Measurements from ENCODE around the gene VPS25. TPM values are rescaled to one million over a fixed set of nuclear protein-coding genes. Genes with fewer than 3 reads are reported as not detected.

VPS25 gene
- total and polyA plus RNA-seq, 9 of the 15 experiments (the other 6 are each of a cell fraction or from before 2014, with no cell fraction given): 123 to 352 (median 180) TPM

GRCh38 chr17:42775534-42776098, 2.4 kb downstream of the VPS25 start (continued):
- TF ChIP-seq ZBTB17 (CRISPR knock-in tag; IDR thresholded peaks at IDR 0.05): no peak
- 0 out of 2 replicates have a peak, but pooled peaks have one; percentile 12 for TF ChIP-seq MYC (IDR thresholded peaks at IDR 0.05; ENCODE audit: low read depth, low read length)
- TF ChIP-seq MYC (CRISPR knock-in tag; IDR thresholded peaks at IDR 0.05; ENCODE audit: borderline replicate concordance, low read depth): no peak
- no peak for TF ChIP-seq ZNF184 (CRISPR knock-in tag; IDR thresholded peaks at IDR 0.05)
- peak; percentile 39 for TF ChIP-seq EGR1 (conservative IDR thresholded peaks at IDR 0.05)
- TF ChIP-seq GABPA (tag; conservative IDR thresholded peaks at IDR 0.05; ENCODE audit: low read depth): 0 out of 2 replicates have a peak, but pooled peaks have one; percentile 13
- TF ChIP-seq, protein P1, sequence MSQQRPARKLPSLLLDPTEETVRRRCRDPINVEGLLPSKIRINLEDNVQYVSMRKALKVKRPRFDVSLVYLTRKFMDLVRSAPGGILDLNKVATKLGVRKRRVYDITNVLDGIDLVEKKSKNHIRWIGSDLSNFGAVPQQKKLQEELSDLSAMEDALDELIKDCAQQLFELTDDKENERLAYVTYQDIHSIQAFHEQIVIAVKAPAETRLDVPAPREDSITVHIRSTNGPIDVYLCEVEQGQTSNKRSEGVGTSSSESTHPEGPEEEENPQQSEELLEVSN (IDR thresholded peaks at IDR 0.05; ENCODE audit: borderline replicate concordance in 1 of 2, extremely low read depth in 1 of 2, insufficient read depth in 1 of 2, insufficient read length in 1 of 2, low read depth in 1 of 2, low read length in 1 of 2, poor library complexity in 1 of 2, severe bottlenecking in 1 of 2): peak in 1 of 2 experiments; percentile 17
- TF ChIP-seq RBM17 (IDR thresholded peaks at IDR 0.05; ENCODE audit: borderline replicate concordance, low read depth, low read length): no peak
- peak; percentile 92 for TF ChIP-seq LEF1 (IDR thresholded peaks at IDR 0.05)
- TF ChIP-seq GATAD2A (IDR thresholded peaks at IDR 0.05): 0 out of 2 replicates have a peak, but pooled peaks have one; percentile 36
- peak; percentile 84 for TF ChIP-seq ZNF175 (CRISPR knock-in tag; IDR thresholded peaks at IDR 0.05; ENCODE audit: low read depth)
- TF ChIP-seq BCLAF1 (IDR thresholded peaks at IDR 0.05; ENCODE audit: borderline replicate concordance in 1 of 2, control insufficient read depth in 1 of 2, low read depth in 2 of 2, low read length in 1 of 2): no peak
- TF ChIP-seq YY1 (IDR thresholded peaks at IDR 0.05; ENCODE audit: borderline replicate concordance in 1 of 3, control insufficient read depth in 1 of 3, extremely low read depth in 1 of 3, insufficient read depth in 3 of 3, insufficient read length in 1 of 3, insufficient replicate concordance in 2 of 3, low read depth in 1 of 3, low read length in 2 of 3): peak in 2 of 3 experiments; percentile 36 to 85
- no peak for TF ChIP-seq FOS (IDR thresholded peaks at IDR 0.05; ENCODE audit: extremely low read depth, insufficient read length)
- peak; percentile 75 for TF ChIP-seq TEAD4 (IDR thresholded peaks at IDR 0.05; ENCODE audit: low read length)
- TF ChIP-seq TEAD4 (CRISPR knock-in tag; IDR thresholded peaks at IDR 0.05; ENCODE audit: borderline replicate concordance): no peak
- TF ChIP-seq NCOA1 (IDR thresholded peaks at IDR 0.05; ENCODE audit: low read depth): 0 out of 2 replicates have a peak, but pooled peaks have one; percentile 30
- peak; percentile 94 for TF ChIP-seq MEF2D (tag; conservative IDR thresholded peaks at IDR 0.05; ENCODE audit: low read depth)
- peak; percentile 72 for TF ChIP-seq POLR2AphosphoS5 (IDR thresholded peaks at IDR 0.05; ENCODE audit: control insufficient read depth, insufficient read depth, low read depth, low read length)
- no peak for TF ChIP-seq ZZZ3 (IDR thresholded peaks at IDR 0.05)
- TF ChIP-seq KDM5B (IDR thresholded peaks at IDR 0.05; ENCODE audit: insufficient replicate concordance, low read depth, low read length): no peak
- TF ChIP-seq GATAD2B (IDR thresholded peaks at IDR 0.05; ENCODE audit: borderline replicate concordance): no peak; the same call in 1 of the 2 replicates
- TF ChIP-seq EP400 (IDR thresholded peaks at IDR 0.05): peak; percentile 53
- no peak for TF ChIP-seq GABPB2 (CRISPR knock-in tag; conservative IDR thresholded peaks at IDR 0.05)
